Activated CD8-positive, alpha-beta T cell treated with anti-CD3 and anti-CD28 coated beads for 36 hours (primary cell): ENCODE results near the gene USP37. TPM values are rescaled to one million over a fixed set of nuclear protein-coding genes. Genes with fewer than 3 reads are reported as not detected.
A peak's percentile ranks its signal among the peaks of the same experiment; 100 is the strongest.

Experiments
- ATAC-seq: fragments of 200-7000 bp; cut with Tn5 transposase; one replicate; pipeline ENCODE4 v1.10.0; 2021; ENCODE audit warnings: mild to moderate bottlenecking, moderate library complexity
- CTCF ChIA-PET: fragments of 350-600 bp; sonication (Branson Sonifier 250); formaldehyde crosslinking; loops from one replicate; lab custom pipeline; 2021; ENCODE audit warnings: antibody characterized with exemption; lab: Charles Lee
- POLR2A ChIA-PET: fragments of 350-600 bp; sonication (Branson Sonifier 250); formaldehyde crosslinking; loops from one replicate; lab custom pipeline; 2021; ENCODE audit warnings: antibody characterized with exemption; lab: Charles Lee
- DNase-seq: peaks from one replicate; pipeline ENCODE4 v3.0.0-alpha.2; 2020
- H3K27ac Mint-ChIP-seq: one replicate; pipeline ENCODE4 v1.8.0; 2021; ENCODE audit warnings: mild to moderate bottlenecking, mixed read lengths
- H3K27me3 Mint-ChIP-seq: one replicate; pipeline ENCODE4 v1.8.0; 2021; ENCODE audit warnings: mixed read lengths
- H3K36me3 Mint-ChIP-seq: one replicate; pipeline ENCODE4 v1.8.0; 2021; ENCODE audit warnings: low read depth, mixed read lengths
- H3K4me1 Mint-ChIP-seq: one replicate; pipeline ENCODE4 v1.8.0; 2021; ENCODE audit warnings: low read depth, mixed read lengths
- H3K4me3 Mint-ChIP-seq: one replicate; pipeline ENCODE4 v1.8.0; 2021; ENCODE audit warnings: mild to moderate bottlenecking, moderate library complexity, mixed read lengths
- H3K9me3 Mint-ChIP-seq: one replicate; pipeline ENCODE4 v1.8.0; 2021; ENCODE audit warnings: mixed read lengths
- intact Hi-C: fragments of 100-400 bp; cut with micrococcal nuclease; formaldehyde crosslinking; loops from one replicate; pipeline ENCODE4 v1.10.0; 2022
- total RNA-seq, 2 experiments: library from RNA; stranded (reverse); gene quantifications; one replicate each; pipeline ENCODE4 v1.2.3, GENCODE V29; 2021
- TF ChIP-seq, protein P1 (sequence below): fragments of 200-600 bp; IDR thresholded peaks from one replicate; pipeline ENCODE4 v1.8.0; 2022; ENCODE audit warnings: antibody characterized with exemption, mild to moderate bottlenecking

The USP37 gene
- total RNA-seq, 2 experiments from 2014 or later: 51.7 to 53.2 TPM

DNA sequence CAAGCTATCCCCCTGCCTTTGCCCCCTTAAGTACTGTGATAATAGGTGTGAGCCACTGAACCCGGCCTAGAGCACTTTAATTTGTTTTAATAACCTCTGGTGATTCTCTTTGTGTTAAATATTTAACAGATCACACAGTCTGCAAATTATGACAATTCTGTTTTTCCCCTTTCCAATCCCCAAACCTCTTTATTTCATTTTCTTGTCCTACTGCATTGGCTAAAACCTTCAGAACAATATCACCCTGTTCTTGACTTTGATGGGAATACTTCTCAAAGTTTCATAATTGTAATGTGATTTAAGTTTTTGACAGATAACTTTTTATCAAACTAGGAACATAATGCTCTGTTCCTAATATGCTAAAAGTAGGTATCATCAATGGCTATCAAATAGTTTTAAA lies 44.5 kb downstream of the USP37 start:
- Mint-ChIP-seq H3K4me3 (no peak overlapping the region), H3K27ac (no peak overlapping the region), H3K4me1 (peaks cover 3% of the 10 kb centered on the region), H3K27me3 (no peaks in the 10 kb centered on the region), H3K9me3 (peaks cover 6% of the 10 kb centered on the region), H3K36me3 (peaks cover 60% of the 10 kb centered on the region)
- TF ChIP-seq, protein P1, sequence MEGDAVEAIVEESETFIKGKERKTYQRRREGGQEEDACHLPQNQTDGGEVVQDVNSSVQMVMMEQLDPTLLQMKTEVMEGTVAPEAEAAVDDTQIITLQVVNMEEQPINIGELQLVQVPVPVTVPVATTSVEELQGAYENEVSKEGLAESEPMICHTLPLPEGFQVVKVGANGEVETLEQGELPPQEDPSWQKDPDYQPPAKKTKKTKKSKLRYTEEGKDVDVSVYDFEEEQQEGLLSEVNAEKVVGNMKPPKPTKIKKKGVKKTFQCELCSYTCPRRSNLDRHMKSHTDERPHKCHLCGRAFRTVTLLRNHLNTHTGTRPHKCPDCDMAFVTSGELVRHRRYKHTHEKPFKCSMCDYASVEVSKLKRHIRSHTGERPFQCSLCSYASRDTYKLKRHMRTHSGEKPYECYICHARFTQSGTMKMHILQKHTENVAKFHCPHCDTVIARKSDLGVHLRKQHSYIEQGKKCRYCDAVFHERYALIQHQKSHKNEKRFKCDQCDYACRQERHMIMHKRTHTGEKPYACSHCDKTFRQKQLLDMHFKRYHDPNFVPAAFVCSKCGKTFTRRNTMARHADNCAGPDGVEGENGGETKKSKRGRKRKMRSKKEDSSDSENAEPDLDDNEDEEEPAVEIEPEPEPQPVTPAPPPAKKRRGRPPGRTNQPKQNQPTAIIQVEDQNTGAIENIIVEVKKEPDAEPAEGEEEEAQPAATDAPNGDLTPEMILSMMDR: no peak
- CTCF ChIA-PET: no interaction called here
- intact Hi-C loops: no loop called here
- POLR2A ChIA-PET: no interaction called here
- DNase-seq: no peak
- ATAC-seq: no peak

DNA sequence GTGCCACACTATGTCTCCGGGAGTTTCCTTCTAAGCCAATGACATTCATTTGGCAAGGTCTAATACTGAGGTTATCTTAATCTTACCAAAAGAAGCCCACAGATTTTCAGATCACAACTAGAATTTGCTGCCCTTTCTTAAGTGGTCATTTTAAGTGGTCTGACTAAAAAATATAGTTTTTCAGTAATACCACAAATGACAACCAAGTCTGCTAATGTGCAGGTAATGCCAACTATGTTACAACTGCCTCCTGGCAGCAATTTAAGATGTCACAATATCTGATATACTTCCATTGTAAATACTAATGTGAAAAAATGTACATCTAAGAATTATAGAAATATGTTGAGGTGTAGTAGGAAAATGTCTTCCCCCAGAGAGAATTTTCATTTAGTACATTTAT lies 49.3 kb downstream of the USP37 start:
- intact Hi-C loops: no loop called here
- Mint-ChIP-seq H3K4me1 (peaks cover 18% of the 10 kb centered on the region), H3K9me3 (no peaks in the 10 kb centered on the region), H3K4me3 (no peak overlapping the region), H3K36me3 (peaks cover 43% of the 10 kb centered on the region), H3K27me3 (no peaks in the 10 kb centered on the region), H3K27ac (no peak overlapping the region)
- TF ChIP-seq, protein P1: no peak
- DNase-seq (no peak), ATAC-seq (no peak)
- CTCF ChIA-PET: no interaction called here
- POLR2A ChIA-PET: no interaction called here

DNA sequence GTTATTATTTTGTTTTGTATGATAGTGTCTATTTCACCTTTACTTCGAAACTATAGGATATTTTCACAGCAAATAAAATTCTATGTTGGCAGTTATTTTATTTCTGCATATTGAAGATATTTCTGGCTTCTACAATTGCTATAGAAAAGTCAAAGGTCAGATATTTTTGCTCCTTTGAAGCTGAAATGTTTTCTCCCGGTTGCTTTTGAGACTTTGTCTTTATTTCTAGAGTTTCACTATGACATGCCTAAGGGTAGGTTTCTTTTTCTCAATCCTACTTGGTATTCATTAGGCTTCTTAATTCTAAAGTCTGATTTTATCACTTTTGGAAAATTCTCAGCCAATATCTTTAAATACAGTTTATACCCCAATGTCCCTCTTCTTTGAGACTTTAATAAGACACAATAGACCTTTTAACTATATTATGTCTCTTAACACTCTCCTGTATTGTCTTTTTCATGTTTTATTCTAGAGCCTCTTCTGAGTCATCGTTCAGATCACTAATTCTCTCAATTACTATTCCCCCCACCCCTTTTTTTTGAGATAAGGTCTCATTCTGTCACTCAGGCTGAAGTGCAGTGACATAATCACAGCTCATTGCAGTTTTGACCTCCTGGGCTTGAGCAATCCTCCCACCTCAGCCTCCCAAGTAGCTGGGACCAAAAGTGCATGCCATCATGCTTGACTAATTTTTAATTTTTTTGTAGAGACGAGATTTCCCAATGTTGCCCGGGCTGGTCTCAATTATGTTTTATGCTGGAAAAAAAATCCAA lies 50.5 kb downstream of the USP37 start:
- intact Hi-C loops: no loop called here
- Mint-ChIP-seq H3K4me3 (no peak overlapping the region), H3K27me3 (no peaks in the 10 kb centered on the region), H3K9me3 (no peaks in the 10 kb centered on the region), H3K36me3 (peaks cover 40% of the 10 kb centered on the region), H3K27ac (peak overlapping the region; percentile 68), H3K4me1 (peaks cover 18% of the 10 kb centered on the region)
- TF ChIP-seq, protein P1: no peak
- CTCF ChIA-PET: interaction anchor here (0.9 to 1.8 kb wide), 12 partner anchors 10 to 154 kb away, joined by 3 to 7 read pairs (median 3); partner anchors contain the start of genes PLCD4, RNF25 and STK36
- DNase-seq: peak; percentile 15
- POLR2A ChIA-PET: no interaction called here
- ATAC-seq: peak; percentile 53

DNA sequence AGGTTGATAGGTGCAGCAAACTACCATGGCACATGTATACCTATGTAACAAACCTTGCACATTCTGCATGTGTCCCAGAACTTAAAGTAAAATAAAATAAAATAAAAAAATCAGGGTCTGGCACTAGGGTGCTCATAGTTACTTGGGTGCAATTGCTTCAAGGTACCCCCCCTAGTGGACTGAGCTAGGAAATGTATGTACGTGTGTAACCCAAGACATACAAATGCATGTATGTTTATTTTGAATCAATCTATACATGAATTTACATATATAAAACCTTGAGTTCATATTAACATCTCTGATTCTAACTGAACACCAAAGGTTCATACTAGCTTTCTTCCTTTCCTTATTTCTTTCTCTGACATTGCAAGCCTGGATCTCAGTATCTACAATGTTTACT lies 51.5 kb downstream of the USP37 start:
- peaks cover 40% of the 10 kb centered on the region for H3K36me3 Mint-ChIP-seq
- CTCF ChIA-PET: interaction anchor here (0.9 to 1.8 kb wide), 14 partner anchors 11 to 155 kb away, joined by 3 to 7 read pairs (median 3); partner anchors contain the start of genes PLCD4, RNF25 and STK36
- intact Hi-C loops: no loop called here
- TF ChIP-seq, protein P1: peak; percentile 56
- H3K9me3 Mint-ChIP-seq: no peaks in the 10 kb centered on the region
- H3K27me3 Mint-ChIP-seq: no peaks in the 10 kb centered on the region
- peak; percentile 20 for DNase-seq
- no peak overlapping the region for H3K4me3 Mint-ChIP-seq
- H3K27ac Mint-ChIP-seq: no peak overlapping the region
- POLR2A ChIA-PET: no interaction called here
- H3K4me1 Mint-ChIP-seq: peaks cover 18% of the 10 kb centered on the region
- ATAC-seq: peak; percentile 56

DNA sequence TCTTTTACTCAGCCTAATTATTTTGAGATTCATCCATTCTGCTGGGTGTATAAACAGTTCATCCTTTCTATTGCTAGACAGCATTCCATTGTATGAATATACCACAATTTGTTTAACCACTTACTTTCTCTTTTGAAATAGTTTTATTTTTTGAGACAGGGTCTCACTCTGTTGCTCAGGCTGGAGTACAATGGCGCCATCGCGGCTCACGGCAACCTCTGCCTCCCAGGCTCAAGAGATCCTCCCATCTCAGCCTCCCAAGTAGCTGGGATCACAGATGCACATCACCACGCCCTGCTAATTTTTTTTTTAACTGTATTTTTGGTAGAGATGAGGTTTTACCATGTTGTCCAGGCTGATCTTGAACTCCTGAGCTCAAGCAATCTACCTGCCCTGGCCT lies 54.5 kb downstream of the USP37 start:
- H3K27me3 Mint-ChIP-seq: no peaks in the 10 kb centered on the region
- intact Hi-C loops: no loop called here
- DNase-seq: no peak
- no peak overlapping the region for H3K4me3 Mint-ChIP-seq
- TF ChIP-seq, protein P1: no peak
- ATAC-seq: no peak
- no peaks in the 10 kb centered on the region for H3K9me3 Mint-ChIP-seq
- peaks cover 26% of the 10 kb centered on the region for H3K36me3 Mint-ChIP-seq
- H3K27ac Mint-ChIP-seq: no peak overlapping the region
- ChIA-PET POLR2A (no interaction called here), CTCF (interaction anchor here (1.1 kb wide), 1 partner anchor 160 kb away, joined by 3 read pairs; no protein-coding TSS in a partner anchor)
- H3K4me1 Mint-ChIP-seq: peaks cover 17% of the 10 kb centered on the region
